GM21786 (cell line): ENCODE results near the gene TOM1L2.

Experiments
- ATAC-seq: cut with Tn5 transposase; IDR thresholded peaks from one replicate; pipeline ENCODE4 v1.9.1; 2021; ENCODE audit not compliant: unreplicated experiment

Gene TOM1L2

DNA sequence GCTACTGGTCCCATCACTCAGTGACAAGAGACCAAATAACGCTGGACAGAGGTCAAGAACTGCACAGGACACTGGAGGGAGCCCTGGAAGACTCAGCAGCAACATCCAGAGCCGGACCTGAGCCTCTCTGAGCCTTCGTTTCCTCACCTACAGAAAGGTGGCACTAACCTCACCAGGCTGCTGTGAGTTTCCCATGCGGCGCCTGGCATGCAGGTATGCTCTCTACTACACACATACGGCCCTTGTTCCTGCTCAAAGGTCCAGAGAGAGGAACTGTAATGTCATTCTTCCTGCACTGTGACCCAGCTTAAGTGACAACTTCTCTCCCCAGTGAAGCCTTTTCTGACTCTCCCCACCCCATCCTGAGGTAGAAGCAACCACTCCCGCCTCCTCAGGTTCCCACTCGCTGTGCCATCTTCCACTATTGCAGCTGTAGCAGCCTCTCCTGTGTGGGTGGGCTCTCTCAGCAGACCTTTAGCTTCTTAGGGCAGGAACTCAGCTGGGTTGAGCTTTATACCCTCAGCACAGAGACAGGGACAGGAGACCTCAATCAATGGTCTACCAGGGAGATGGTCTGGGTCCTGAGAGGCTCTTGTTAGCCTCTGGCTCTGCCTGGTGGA is 91.5 kb downstream of the TOM1L2 start:
- ATAC-seq, result no peak

DNA sequence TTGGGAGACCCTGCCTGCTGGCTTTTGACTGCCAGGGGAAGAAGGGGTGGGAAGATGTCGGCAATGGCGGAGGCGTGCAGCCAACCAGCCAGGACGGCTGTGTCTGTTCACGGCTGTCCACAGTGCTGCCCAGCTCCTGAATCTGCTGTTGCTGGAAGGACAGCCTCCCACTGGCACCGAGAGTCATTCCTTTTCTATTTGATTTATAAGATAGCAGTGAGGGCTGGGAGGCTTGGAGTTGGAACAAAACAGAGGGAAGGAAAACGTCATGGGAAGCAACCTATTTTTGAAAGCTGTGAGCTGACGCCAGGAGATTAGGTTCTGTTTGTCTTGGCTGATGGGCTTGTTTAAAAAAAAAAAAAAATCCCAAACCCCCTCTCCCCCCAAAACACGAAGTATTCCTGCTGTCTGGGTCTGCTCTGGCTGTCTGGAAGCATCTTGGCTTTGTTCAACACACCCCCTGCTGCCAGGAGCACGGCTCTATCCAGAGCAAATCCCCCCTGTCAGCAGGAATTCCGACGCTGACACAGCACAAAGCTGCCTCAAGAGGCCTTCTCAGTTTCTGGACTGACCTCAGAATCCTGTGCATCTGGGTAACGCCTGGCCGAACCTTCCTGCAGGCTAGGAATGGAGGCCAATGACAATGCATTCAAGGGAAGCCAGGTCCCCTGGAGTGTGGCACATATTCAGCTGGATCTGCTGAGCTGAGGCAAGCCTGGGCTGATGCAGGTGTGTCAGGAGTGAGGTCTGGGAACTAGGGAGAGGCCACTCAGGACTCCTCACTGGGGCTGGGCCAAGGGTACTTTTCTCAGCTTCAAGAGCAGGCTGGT is 94.5 kb downstream of the TOM1L2 start:
- no peak for ATAC-seq

- ATAC-seq, result no peak
Observed at GRCh38 chr17:17876959-17877528, 95.2 kb downstream of the TOM1L2 start.

DNA sequence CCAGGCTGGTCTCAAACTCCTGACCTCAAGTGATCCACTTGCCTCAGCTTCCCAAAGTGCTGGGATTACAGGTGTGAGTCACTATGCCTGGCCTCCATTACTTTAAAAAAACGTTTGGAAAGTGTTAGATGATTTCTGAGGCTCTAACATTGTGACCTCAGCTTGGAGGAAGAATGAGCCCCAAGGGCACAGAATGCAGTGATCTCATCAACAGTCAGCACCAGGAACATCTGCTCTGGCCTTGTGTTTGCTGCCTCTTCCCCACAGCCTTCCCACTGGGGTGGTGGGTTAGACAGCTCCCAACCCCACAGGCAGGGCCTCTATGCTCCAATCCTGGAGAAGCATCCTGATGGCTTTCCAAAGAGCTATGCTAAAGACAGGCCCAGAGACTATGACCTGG is 97.7 kb downstream of the TOM1L2 start:
- ATAC-seq, result no peak

DNA sequence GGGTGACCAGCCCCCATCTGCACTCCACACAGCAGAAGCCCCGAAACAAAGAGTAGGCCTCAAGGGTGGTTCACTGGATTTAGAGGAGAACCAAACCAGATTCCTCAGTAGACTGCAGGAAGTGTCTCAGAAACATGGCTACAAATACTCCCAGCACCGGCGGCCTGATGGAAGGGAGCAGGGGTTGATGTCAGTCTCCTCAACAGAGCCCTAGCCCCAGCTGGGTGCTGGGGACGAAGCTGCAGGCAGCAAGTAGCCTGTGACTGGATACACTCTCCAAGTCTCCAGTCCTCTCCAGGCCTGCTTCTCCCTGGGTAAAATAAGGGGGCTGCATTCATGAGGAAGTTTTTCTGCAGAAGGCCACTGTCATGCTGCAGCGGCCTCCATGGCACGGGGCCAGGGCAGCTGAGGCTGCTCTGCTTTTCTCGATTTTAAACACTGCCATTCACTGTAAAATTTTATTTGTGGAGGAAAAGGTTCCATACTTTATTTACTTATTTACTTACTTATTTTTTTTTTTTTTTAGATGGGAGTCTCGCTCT is 98.7 kb downstream of the TOM1L2 start:
- no peak for ATAC-seq

DNA sequence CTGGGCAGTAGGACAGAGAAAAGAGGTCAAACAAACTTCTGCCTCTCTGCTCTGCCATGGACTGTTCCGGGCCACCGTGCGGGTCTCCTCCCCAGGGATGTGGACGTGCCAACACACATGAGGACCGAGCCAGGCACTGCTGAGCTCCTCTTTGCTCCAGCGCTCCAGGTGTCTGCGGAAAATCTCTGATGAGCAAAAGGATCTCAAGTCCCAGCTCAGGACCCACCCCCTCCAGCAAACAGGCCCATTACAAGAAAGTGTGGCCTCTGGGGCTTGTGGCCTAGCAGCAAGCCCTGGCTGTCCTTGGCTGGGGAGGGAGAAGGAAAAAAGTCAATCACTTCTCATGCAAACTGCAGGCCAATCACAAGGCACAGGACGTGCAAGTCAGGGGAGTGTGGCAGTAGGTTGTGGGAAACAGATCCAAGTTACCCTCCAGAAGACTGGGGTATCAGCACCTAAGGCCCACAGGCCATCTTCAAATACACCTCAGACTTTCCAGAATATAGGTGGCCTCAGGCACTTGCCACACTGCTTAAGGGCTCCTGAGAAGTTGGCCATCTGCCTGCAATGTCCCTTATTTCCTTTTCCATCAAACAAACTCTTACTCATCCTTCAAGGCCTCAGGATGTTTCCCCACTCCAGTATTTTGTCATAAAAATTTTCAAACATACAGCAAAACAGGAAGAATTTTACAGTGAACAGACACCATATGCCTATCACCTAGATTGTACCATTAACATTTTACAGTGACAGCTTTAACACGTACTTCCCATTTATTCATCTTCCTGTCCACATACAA is 99.5 kb downstream of the TOM1L2 start:
- no peak for ATAC-seq

GRCh38 chr17:17871913-17872312 is 100.3 kb downstream of the TOM1L2 start:
- ATAC-seq, result no peak

DNA sequence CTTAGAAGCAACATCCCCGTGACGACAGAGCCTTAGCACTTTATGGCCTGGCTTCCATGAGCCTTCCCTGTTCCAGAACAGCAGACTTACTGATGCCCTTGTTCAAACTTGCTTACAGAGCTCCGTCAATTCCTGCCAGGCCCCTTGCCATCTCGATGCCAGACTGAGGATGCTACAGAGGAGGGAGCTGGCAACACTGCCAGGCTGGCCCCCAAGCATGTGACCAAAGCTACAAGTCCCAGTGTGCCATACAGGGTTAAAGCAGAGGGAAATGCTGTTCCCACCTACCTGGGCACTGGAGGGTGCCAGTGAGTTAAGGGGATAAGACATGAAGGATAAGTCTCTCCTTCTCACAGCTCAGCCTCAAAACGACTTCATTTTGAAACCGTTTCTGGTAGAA is 102.0 kb downstream of the TOM1L2 start:
- no peak for ATAC-seq

DNA sequence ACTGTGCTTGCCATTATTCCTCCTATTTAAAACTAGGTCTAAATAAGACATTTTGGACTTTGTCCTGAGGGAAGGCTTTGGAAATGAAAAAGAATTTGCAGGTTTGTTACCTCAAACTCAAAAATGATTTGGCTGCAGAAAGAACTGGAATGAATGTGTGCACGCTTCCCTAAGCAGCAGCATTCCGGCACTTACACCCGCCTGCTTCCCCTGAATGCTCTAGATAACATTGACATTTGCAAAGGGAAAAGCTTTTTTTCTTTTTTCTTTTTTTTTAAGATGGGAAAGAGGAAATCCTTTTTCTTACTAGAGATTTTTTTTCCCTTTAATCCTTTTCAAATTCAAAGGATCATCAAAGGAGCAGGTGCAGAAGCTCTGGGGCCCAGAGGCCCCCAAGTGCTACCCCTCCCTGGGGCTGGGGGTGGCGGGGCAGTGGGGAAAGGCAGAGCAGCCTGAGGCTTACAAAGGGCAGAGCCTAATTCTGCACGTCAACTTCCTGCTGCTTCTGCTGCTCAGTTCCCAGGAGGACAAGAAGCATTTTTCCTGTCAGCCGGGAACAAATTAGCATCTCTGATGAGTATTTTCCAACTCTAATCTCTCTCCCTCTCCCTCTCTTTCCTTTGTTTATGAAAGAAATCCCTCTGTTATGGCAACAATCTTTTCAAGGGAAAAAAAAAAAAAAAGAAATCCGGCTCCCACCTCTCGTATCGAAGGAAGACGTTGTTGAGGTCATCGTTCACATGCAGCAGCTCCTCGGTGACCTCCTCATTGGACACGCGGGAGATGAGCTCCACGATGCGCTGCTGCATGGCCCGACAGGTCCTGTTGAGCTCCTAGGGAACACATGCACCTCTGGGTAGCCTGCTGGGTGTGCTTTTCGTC is 103.3 kb downstream of the TOM1L2 start:
- no peak for ATAC-seq

GRCh38 chr17:17866897-17867296 is 105.3 kb downstream of the TOM1L2 start:
- ATAC-seq, result no peak

GRCh38 chr17:17866425-17866824 is 105.8 kb downstream of the TOM1L2 start:
- ATAC-seq, result no peak

DNA sequence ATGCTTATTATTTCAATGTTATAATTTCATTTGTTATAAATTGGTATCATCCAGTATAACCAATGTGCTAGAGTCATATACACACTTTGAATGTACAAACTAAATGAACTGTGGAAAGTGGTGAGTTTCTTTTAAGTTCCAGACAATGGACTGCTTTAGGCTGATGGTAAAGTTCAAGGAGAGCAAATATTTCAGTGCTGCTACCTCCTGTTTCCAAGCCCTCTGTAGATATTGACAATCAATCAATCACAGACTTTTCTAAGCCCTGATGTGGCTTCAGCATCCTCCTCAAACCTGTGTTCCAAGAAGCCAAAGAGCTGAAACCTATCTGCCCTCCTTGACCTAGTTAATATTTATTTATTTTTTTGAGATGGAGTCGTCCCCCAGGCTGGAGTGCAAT is 107.2 kb downstream of the TOM1L2 start:
- no peak for ATAC-seq

DNA sequence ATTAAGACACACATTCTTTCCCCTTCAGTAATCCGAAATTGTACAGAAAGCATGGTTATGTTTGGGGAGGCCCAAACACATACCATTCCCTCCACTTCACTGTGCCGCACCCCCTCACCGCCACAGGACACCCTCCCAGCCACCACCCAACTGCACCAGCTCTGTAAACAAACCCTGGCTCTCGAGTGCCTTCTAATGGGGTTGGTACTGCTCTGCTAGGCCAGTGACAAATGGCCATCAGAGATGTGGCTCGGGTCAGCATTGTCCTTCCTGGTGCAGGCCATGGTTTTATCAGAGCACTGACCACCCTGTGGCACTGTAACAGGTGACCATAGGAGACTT is 111.5 kb downstream of the TOM1L2 start:
- ATAC-seq, result no peak

GRCh38 chr17:17859909-17860765 is 112.1 kb downstream of the TOM1L2 start:
- peak; percentile 58 for ATAC-seq

GRCh38 chr17:17857496-17857895 is 114.7 kb downstream of the TOM1L2 start:
- no peak for ATAC-seq

DNA sequence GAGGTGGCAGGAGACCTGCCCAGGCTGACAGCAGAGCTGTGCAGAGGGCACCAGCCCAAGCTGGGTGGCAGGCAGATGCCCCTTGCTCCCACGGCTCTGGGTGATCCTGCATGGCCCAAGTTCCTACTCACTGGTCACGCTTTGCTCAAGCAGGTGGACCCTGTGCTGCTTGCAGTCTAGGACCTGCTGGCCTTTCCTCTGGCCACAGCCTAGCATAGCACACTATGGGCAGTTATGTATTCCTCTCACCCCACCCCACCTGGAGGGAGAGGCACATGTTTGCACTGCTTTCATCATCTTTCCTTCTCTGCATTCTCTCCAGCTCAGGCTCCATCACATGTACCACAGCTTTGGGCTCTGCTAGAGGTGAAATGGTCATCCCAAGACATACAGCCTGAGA is 115.8 kb downstream of the TOM1L2 start:
- ATAC-seq, result no peak

DNA sequence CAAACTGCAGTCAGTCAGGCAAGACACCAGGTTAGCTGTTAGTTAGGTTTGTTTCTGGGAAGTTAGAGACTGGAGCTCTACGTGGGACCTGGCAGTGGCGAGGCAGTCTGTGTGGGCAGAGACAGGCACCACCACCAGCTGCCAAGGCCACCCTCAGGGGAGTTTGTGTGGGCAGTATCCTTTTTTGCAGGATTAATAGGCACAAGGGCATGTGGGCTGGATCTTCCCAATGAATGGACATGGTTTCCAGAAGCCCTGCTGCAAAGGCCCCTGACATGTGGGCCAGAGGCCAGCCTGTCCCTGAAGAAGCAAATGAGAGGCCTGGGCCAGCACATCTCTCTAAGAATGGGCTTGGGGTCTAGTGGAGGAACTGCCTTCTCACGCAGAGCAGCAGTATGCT is 116.2 kb downstream of the TOM1L2 start:
- no peak for ATAC-seq

GRCh38 chr17:17853811-17854447 is 118.3 kb downstream of the TOM1L2 start:
- no peak for ATAC-seq

DNA sequence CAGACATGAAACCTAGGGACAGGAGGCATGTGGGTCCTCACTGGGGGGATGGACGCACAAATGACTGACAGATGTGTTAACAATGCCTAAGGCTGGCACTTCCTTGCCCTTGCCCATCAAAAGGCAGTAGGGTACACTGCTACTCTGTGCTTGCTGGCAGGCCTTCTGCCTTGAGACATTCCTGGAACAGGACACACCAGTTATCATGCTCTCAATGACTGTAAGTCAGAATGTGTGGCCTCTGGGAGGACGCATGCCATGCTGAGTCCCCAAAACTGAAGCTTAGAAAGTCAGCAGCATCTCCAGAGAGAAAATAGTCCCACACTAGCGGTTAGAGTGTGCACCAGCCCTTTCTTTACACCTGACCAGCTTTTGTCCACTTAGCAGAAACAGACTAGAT is 119.3 kb downstream of the TOM1L2 start:
- ATAC-seq, result no peak
